Measurements from ENCODE around the gene LRRN4CL.
"Not testable (repeated sequence)": the region's sequence is repeated elsewhere in the genome, so short reads cannot be mapped to it uniquely, and the experiment has no call there.

LRRN4CL gene

GRCh38 chr11:62709247-62710000, 20.1 kb upstream of the LRRN4CL start:
- peak; percentile 96 for DNase-seq

GRCh38 chr11:62708793-62709192, 19.5 kb upstream of the LRRN4CL start:
- DNase-seq: peak; percentile 42

- no peak for DNase-seq
These were observed 19.1 kb upstream of the LRRN4CL start for GRCh38 chr11:62708392-62708791.

DNA sequence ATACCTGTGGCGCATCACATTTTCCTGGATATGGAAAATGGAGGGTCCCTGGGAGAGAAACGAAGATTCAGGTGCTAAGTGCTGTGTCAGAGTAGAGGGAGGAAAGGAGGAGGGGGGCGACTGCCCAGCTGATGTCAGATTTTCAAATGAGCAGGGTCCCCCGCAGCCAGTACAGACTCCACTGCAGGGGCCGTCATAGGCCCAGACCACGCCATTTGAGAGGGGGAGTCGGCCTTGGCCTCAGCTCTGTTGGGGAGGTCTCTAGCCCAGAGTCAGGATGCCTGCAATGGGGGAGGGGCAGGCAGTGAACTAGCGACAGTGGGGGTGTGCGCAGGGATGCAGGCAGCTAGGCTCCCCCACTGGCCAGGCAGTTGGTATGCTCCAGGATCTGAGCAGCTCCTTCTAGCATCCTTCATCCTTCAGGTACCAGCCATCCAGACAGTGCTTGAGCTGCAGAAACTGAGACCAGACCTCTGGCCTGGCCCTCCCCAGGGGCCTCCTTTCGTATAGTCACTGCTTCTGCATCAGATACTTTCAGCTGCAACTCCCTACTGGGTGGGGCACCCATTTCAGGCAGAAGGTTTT, 18.0 kb upstream of the LRRN4CL start, which contains the start of the genes BSCL2 and GNG3:
Gene BSCL2, minus strand, starts transcription at position 148 of the 585 bp plus-strand sequence. CDS start 229 bp downstream, outside the sequence.
Gene GNG3, plus strand, starts transcription at position 400 of the 585 bp plus-strand sequence. CDS start 620 bp downstream, outside the sequence.
- DNase-seq: no peak

- DNase-seq: no peak
These were observed 17.5 kb upstream of the LRRN4CL start for GRCh38 chr11:62706850-62707247.

DNA sequence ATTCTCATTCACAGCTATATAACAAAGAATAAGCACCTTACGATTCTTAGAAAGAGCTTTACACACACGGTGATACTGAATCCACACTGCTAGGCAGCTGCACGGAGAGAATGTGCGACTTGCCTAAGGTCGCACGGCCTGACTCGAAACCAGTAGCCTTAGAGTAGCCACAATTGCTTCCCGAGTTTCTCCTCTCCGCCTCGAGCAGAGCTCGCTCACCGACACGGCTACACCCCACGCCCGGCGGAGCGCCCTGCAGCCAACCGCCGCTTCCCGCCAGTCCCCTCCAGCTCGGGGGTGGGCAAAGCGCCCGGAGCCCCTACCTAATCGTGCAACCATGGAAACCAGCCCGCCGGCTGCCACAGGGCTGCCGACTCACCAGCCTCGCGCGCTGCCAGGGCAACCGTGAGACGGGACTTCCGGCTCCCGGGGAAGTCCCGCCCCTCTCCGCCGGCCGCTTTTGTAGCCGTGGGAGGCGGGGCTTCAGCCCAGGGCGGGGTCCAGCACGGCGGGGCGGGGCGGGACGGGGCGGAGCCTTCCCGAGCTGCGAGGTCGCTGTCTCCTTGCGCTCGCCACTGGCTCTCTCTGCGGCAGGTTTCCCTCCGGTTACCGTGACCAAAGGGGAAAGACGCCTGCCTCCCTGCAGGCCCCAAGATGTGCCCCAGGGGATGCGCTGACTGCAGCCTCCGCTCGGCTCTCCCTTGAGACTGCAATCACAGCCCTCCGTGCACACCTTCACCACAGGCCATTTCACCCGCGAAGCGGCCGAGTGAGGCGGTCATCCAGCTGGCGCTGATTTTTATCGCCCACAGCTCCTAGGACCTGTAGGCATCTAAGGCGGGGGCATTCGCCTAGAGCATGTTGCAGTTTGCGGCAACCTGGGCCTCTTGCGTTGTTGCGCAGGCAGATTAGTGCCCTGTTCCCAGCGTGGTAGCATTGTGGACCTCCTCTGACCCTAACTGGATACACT, 16.8 kb upstream of the LRRN4CL start:
- DNase-seq: peak; percentile 92

GRCh38 chr11:62705413-62705812, 16.1 kb upstream of the LRRN4CL start:
- DNase-seq: no peak

- DNase-seq: not testable (repeated sequence)
These were observed 14.6 kb upstream of the LRRN4CL start for GRCh38 chr11:62703921-62704320.

DNA sequence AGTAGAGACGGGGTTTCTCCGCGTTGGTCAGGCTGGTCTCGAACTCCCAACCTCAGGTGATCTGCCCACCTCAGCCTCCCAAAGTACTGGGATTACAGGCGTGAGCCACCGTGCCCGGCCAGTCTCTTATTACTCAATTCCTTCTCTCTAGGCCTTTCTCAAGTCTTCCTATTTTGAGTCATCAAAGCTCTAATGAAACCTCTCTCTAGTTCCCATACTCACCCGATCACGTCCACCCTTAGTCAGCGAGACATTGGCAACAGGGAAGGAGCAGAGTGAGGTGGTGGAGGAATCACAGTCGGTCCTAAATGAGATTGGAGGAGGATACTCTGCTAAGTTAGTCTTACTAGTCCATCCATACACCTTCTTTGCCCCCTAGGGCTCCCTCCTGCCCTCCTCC, 12.9 kb upstream of the LRRN4CL start:
- DNase-seq: no peak

GRCh38 chr11:62694455-62695167, 5.3 kb upstream of the LRRN4CL start:
- DNase-seq: peak; percentile 77

- not testable (repeated sequence) for DNase-seq
These were observed 4.3 kb upstream of the LRRN4CL start for GRCh38 chr11:62693624-62694023.

DNA sequence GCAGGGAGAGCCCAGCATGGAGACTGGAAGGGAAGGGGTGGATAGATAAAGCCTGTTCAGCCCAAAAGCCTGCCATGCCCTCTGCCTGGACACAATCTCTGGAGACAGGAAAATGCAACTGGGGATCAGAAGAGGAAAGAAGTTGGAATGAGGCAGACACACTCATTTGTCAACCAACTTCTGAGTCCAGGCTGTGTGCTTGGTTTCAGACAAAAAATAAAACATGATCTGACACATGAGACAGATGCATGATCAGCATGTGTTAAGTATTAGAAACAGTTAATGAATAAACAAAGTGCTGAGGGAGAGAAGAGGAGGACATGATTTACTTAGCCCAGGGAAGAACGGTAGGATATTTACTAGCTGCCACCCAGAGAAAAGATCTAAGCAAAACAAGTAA, 839 bp downstream of the LRRN4CL start:
- DNase-seq: no peak

- no peak for DNase-seq
These were observed 1.6 kb downstream of the LRRN4CL start for GRCh38 chr11:62687508-62688396.

GRCh38 chr11:62682518-62682917, 6.8 kb downstream of the LRRN4CL start:
- no peak for DNase-seq

DNA sequence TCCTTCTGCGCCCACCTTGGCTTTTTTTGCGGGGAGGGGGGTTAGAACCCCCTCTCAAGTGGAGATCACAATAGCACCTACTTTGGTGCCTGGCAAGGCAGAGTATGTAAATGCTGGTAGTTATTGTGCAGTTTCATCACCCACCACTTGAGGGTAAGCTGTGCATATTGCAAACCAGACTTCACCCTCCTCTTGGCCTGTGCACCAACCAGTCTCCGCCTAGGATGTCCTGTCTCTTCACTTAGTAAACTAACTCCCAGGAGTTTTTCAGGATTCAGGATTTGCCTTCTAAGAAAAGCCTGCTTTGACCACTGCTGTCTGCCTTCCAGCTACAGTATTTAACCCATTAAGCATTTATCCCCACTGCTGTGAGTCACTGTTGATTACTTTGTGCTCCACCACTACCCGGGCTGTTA, 8.5 kb downstream of the LRRN4CL start:
- peak; percentile 33 for DNase-seq

GRCh38 chr11:62678770-62679696, 10.3 kb downstream of the LRRN4CL start, which contains the start of gene UBXN1:
TSS of gene UBXN1 (minus strand) at chr11:62679073. CDS start at chr11:62678923, 150 bp downstream.
- peak; percentile 88 for DNase-seq

DNA sequence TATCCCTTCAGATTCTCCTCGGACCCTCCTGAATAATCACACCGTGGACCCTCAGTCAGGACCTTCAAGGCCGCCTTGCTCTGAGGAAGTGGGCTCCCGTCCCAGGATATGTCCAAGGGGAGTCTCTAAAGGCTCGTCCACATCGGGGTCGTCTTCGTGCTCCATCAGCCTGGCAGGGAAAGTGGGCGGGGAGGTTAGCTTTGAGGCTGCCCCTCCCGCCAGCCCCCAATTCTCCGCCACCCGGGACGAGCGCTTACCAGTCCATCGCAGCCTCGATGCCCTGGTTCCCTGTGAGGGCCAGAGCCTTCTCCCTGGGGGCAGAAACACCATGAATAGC, 10.9 kb downstream of the LRRN4CL start:
- DNase-seq: no peak

GRCh38 chr11:62677714-62678113, 11.6 kb downstream of the LRRN4CL start:
- no peak for DNase-seq

DNA sequence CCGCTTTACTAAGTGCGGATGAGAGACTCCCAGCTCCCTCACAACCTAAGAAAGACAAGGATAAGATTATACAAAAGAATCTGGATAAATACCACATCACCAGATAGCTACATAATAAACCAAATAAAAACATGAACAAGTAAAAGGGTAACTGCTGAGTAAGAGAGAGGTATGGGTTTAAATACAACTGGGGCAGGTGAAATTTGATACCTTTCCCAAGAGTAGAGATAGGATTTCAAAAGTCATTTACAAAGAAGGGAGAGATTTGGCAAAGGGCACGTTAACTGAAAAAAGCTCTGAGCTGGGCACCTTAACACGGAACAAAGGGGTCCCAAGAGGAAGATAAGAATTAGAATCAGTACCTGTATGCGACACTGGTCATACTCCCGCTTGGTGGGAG, 12.2 kb downstream of the LRRN4CL start:
- no peak for DNase-seq

DNA sequence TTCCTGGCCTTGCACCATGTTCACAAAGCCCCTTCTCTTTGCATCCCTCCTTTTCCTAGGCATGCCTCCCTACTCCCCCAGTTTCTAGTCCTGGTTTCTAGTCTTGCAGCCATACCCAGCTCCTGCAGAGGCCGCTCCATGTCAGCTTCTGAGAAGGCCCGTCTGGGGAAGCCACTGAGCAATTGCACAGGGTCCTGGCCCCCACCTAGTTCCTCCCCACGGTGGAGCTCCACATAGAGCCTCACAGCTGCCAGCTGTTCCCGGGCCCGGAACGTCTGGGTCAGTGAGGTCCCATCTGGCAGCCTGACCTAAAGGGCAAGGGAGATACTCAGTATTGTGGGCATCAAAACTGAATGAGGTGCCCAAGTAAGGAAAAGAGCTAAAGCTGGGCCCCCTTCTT, 12.6 kb downstream of the LRRN4CL start:
- DNase-seq: no peak
